Ascending aorta (tissue), 2 donors: ENCODE results near the gene FARS2. TPM values are rescaled to one million over a fixed set of nuclear protein-coding genes. Genes with fewer than 3 reads are reported as not detected.

Experiments
- DNase-seq, 2 donors: peaks; one replicate each; pipeline ENCODE4 v3.0.0-alpha.2; 2019; ENCODE audit warnings: low spot score in 2 of 2
- H3K27ac ChIP-seq, 2 donors: fragments of 200-600 bp; sonication (generic); one replicate each; pipeline ENCODE4 v1.5.1; 2016 to 2017; ENCODE audit warnings: mild to moderate bottlenecking in 1 of 2
- H3K27me3 ChIP-seq: fragments of 200-600 bp; sonication (generic); one replicate; pipeline ENCODE4 v1.5.1; 2017
- H3K36me3 ChIP-seq, 2 donors: fragments of 200-600 bp; sonication (generic); one replicate each; pipeline ENCODE4 v1.5.1; 2016
- H3K4me1 ChIP-seq, 2 donors: fragments of 200-600 bp; sonication (generic); one replicate each; pipeline ENCODE4 v1.5.1; 2016 to 2017; ENCODE audit warnings: mild to moderate bottlenecking in 1 of 2
- H3K4me3 ChIP-seq, 2 donors: fragments of 200-600 bp; sonication (generic); one replicate each; pipeline ENCODE4 v1.5.1; 2016 to 2017; ENCODE audit warnings: mild to moderate bottlenecking in 1 of 2
- H3K9me3 ChIP-seq, 2 donors: fragments of 200-600 bp; sonication (generic); one replicate each; pipeline ENCODE4 v1.5.1; 2016
- intact Hi-C: fragments of 100-400 bp; cut with DNase I; formaldehyde crosslinking; loops from one replicate; pipeline ENCODE4 v1.15.1; 2023
- total RNA-seq: library from RNA; depleted of rRNA; stranded (reverse); fragments of >200 nt; gene quantifications from one replicate; pipeline ENCODE4 v1.1.0, GENCODE V29; 2016
- TF ChIP-seq, protein P1 (sequence below), 3 experiments: fragments of 200-600 bp in 2 of 3; fragments of 450-650 bp in 1 of 3; sonication (generic) in 2 of 3; IDR thresholded peaks; one replicate each; pipeline ENCODE4 v1.5.1; 2016 to 2019; ENCODE audit warnings: antibody characterized with exemption in 3 of 3, mild to moderate bottlenecking in 1 of 3, moderate library complexity in 1 of 3

Gene FARS2
- total RNA-seq, 1 donor from 2014 or later, result 17.6 TPM

DNA sequence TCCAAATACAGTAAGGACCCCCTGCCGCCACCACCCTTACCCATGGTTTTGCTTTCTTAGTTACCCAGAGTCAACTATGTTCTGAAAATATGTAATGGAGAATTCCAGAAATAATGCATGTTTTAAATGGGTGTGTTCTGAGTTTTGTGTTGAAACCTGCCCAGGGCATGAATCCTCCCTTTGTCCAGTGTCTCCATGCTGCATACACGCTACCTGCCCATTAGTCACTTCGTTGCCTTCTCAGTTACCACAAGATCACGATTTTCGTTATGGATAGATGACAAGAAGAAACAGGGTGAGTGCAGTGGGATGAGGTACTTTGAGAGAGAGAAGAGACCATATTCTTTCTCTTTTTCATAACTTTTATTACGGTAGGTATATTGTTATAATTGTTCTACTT, 10.6 kb downstream of the FARS2 start:
- Histone ChIP-seq H3K36me3 (no peaks in the 10 kb centered on the region), H3K27ac (no peak overlapping the region), H3K27me3 (no peaks in the 10 kb centered on the region), H3K9me3 (no peaks in the 10 kb centered on the region), H3K4me3 (no peak overlapping the region), H3K4me1 (no peaks in the 10 kb centered on the region)
- no peak for DNase-seq
- intact Hi-C loops, result no loop called here
- TF ChIP-seq, protein P1, sequence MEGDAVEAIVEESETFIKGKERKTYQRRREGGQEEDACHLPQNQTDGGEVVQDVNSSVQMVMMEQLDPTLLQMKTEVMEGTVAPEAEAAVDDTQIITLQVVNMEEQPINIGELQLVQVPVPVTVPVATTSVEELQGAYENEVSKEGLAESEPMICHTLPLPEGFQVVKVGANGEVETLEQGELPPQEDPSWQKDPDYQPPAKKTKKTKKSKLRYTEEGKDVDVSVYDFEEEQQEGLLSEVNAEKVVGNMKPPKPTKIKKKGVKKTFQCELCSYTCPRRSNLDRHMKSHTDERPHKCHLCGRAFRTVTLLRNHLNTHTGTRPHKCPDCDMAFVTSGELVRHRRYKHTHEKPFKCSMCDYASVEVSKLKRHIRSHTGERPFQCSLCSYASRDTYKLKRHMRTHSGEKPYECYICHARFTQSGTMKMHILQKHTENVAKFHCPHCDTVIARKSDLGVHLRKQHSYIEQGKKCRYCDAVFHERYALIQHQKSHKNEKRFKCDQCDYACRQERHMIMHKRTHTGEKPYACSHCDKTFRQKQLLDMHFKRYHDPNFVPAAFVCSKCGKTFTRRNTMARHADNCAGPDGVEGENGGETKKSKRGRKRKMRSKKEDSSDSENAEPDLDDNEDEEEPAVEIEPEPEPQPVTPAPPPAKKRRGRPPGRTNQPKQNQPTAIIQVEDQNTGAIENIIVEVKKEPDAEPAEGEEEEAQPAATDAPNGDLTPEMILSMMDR (IDR thresholded peaks at IDR 0.05), result no peak

- H3K36me3 ChIP-seq, result no peaks in the 10 kb centered on the region
- H3K27me3 ChIP-seq, result no peaks in the 10 kb centered on the region
- DNase-seq, result no peak
- TF ChIP-seq, protein P1 (IDR thresholded peaks at IDR 0.05), result no peak
- intact Hi-C loops, result no loop called here
- H3K4me1 ChIP-seq, result no peaks in the 10 kb centered on the region
- H3K4me3 ChIP-seq, result no peak overlapping the region
- H3K27ac ChIP-seq, result no peak overlapping the region
- no peaks in the 10 kb centered on the region for H3K9me3 ChIP-seq
Observed at GRCh38 chr6:5274231-5274630, 12.9 kb downstream of the FARS2 start.

- DNase-seq, result no peak
Observed at GRCh38 chr6:5275497-5275896, 14.2 kb downstream of the FARS2 start.

DNA sequence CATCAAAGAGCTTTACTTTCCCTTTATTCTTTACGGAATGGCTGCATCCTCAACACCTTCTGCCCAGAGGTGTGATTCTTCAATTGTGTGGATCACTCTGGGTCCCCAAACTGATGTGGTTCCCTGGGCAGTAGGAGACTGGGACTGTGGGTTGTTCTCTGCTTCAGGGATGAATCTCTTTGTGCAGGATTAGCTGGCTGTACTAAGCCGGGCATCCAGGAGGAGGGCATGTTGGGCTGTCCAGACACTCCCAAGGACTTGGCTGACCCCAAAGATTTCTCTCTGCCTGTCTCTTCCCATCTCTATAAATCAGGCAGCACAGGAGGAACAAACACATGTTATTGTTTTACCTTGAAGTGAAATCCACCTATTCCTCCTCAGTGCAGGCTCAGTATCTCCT, 15.3 kb downstream of the FARS2 start:
- Histone ChIP-seq H3K9me3 (no peaks in the 10 kb centered on the region), H3K27me3 (no peaks in the 10 kb centered on the region), H3K36me3 (no peaks in the 10 kb centered on the region), H3K4me3 (no peak overlapping the region), H3K27ac (no peak overlapping the region), H3K4me1 (no peaks in the 10 kb centered on the region)
- DNase-seq, result no peak
- intact Hi-C loops, result no loop called here
- TF ChIP-seq, protein P1 (IDR thresholded peaks at IDR 0.05), result no peak

More at GRCh38 chr6:5275497-5275896, 14.2 kb downstream of the FARS2 start:
- no peak overlapping the region for H3K27ac ChIP-seq
- H3K9me3 ChIP-seq, result no peaks in the 10 kb centered on the region
- H3K4me3 ChIP-seq, result no peak overlapping the region
- H3K36me3 ChIP-seq, result no peaks in the 10 kb centered on the region
- no peaks in the 10 kb centered on the region for H3K4me1 ChIP-seq
- TF ChIP-seq, protein P1 (IDR thresholded peaks at IDR 0.05), result peak in 1 of 3 experiments; percentile 5
- intact Hi-C loops, result no loop called here
- H3K27me3 ChIP-seq, result no peaks in the 10 kb centered on the region

DNA sequence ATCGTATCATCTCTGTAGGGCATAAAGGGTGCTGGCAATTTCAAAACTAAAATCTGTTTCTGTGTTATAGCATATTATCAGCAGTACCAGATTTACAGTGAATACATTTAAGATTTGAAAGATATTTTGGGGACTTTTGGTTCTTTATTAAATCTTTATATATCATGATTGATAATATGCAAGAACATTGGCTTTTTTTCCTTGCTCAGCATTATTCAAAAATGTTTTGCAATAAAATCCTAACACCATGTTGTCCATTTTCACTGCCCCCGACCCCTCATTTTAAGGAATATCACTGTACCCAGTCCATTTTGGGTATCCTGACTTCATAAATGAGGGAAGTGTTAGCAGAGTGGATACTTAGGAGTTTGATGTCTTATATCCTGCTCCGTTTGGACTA, 16.3 kb downstream of the FARS2 start:
- no peaks in the 10 kb centered on the region for H3K27me3 ChIP-seq
- no peaks in the 10 kb centered on the region for H3K36me3 ChIP-seq
- no peaks in the 10 kb centered on the region for H3K9me3 ChIP-seq
- TF ChIP-seq, protein P1 (IDR thresholded peaks at IDR 0.05), result no peak
- no peak overlapping the region for H3K4me3 ChIP-seq
- no peak for DNase-seq
- intact Hi-C loops, result no loop called here
- H3K27ac ChIP-seq, result no peak overlapping the region
- H3K4me1 ChIP-seq, result no peaks in the 10 kb centered on the region

GRCh38 chr6:5278047-5278446, 16.7 kb downstream of the FARS2 start:
- no peaks in the 10 kb centered on the region for H3K27me3 ChIP-seq
- H3K4me1 ChIP-seq, result no peaks in the 10 kb centered on the region
- TF ChIP-seq, protein P1 (IDR thresholded peaks at IDR 0.05), result no peak
- no peak overlapping the region for H3K4me3 ChIP-seq
- intact Hi-C loops, result no loop called here
- no peak overlapping the region for H3K27ac ChIP-seq
- no peak for DNase-seq
- H3K36me3 ChIP-seq, result no peaks in the 10 kb centered on the region
- H3K9me3 ChIP-seq, result no peaks in the 10 kb centered on the region
